A549 (cell line): Measurements from ENCODE around the gene SUMO2. TPM values are rescaled to one million over a fixed set of nuclear protein-coding genes. Genes with fewer than 3 reads are reported as not detected.
A peak's percentile ranks its signal among the peaks of the same experiment; 100 is the strongest.

Experiments
- ATAC-seq, 2 experiments: fragments of 200-7000 bp in 1 of 2; fragments of >200 bp in 1 of 2; cut with Nextera tagmentation in 1 of 2; cut with Tn5 transposase in 1 of 2; 3 replicates each; pipeline versions ENCODE4 v1.8.0 to v1.9.1; 2018 to 2020; ENCODE audit warnings: mild to moderate bottlenecking in 1 of 2, moderate library complexity in 1 of 2
- CTCF ChIA-PET: fragments of 300-600 bp; sonication (Branson Sonifier 250); formaldehyde crosslinking; extraction: SDS; loops from one replicate; lab custom pipeline; 2021; ENCODE audit warnings: antibody characterized with exemption, inconsistent platforms; lab: Yijun Ruan, JAX
- POLR2A ChIA-PET: fragments of 350-600 bp; formaldehyde crosslinking; extraction: SDS; loops from one replicate; lab custom pipeline; 2021; ENCODE audit warnings: antibody characterized with exemption, inconsistent platforms; lab: Yijun Ruan, JAX
- DNase-seq, 2 experiments: peaks; one replicate each; pipeline versions ENCODE4 v3.0.0 to v3.0.0-alpha.2; 2011 to 2016; ENCODE audit warnings: low read depth in 1 of 2, low spot score in 1 of 2
- FAIRE-seq: peaks from 2 replicates; lab custom pipeline; 2011; peaks lifted over from hg19 to GRCh38; lab: Jason Lieb, UNC
- H3K27ac ChIP-seq, 2 experiments: fragments of >200 bp; sonication (Bioruptor Twin); formaldehyde crosslinking; 3 replicates each; pipeline ENCODE4 v1.5.1; 2016 to 2017
- H3K4me1 ChIP-seq: fragments of >200 bp; sonication (Bioruptor Twin); formaldehyde crosslinking; 3 replicates; pipeline ENCODE4 v1.6.1; 2016
- H3K4me2 ChIP-seq: fragments of >200 bp; sonication (Bioruptor Twin); formaldehyde crosslinking; 3 replicates; pipeline ENCODE4 v1.6.1; 2016
- H3K4me3 ChIP-seq: fragments of >200 bp; sonication (Bioruptor Twin); formaldehyde crosslinking; 3 replicates; pipeline ENCODE4 v1.5.1; 2016
- H3K9me3 ChIP-seq: fragments of >200 bp; sonication (Bioruptor Twin); formaldehyde crosslinking; 3 replicates; pipeline ENCODE4 v1.6.1; 2016
- ATOH8 ChIP-seq: fragments of 250-450 bp; sonication (Bioruptor Pico); IDR thresholded peaks from 2 replicates; pipeline ENCODE4 v1.5.0; 2020; ENCODE audit warnings: low read depth, mild to moderate bottlenecking, moderate library complexity
- BCL3 ChIP-seq: fragments of >200 bp; sonication (Bioruptor Twin); formaldehyde crosslinking; IDR thresholded peaks from 3 replicates; pipeline ENCODE4 v1.6.1; 2016
- BHLHE40 ChIP-seq: IDR thresholded peaks from 2 replicates; pipeline ENCODE4 v1.6.1; 2012; ENCODE audit warnings: low read depth, low read length, inconsistent platforms
- CBX2 ChIP-seq: fragments of 200-600 bp; sonication (generic); IDR thresholded peaks from 2 replicates; pipeline ENCODE4 v1.6.1; 2016; ENCODE audit warnings: low read depth, mild to moderate bottlenecking, borderline replicate concordance
- CEBPB ChIP-seq, 2 experiments: fragments of >200 bp in 1 of 2; sonication (Bioruptor Twin) in 1 of 2; formaldehyde crosslinking in 1 of 2; IDR thresholded peaks; 2 replicates each; pipeline ENCODE4 v1.6.1; 2012 to 2016
- CTCF ChIP-seq: fragments of >200 bp; sonication (Bioruptor Twin); formaldehyde crosslinking; IDR thresholded peaks from 3 replicates; pipeline ENCODE4 v1.5.1; 2016
- EHF ChIP-seq: fragments of 250-450 bp; sonication (Bioruptor Pico); IDR thresholded peaks from 2 replicates; pipeline ENCODE4 v1.5.0; 2020; ENCODE audit warnings: mild to moderate bottlenecking
- EHMT2 ChIP-seq: fragments of 200-600 bp; sonication (generic); IDR thresholded peaks from 2 replicates; pipeline ENCODE4 v1.6.1; 2016; ENCODE audit warnings: antibody characterized with exemption, low read depth, mild to moderate bottlenecking, moderate library complexity
- ESRRA ChIP-seq: fragments of 150-350 bp; IDR thresholded peaks from 2 replicates; pipeline ENCODE4 v1.6.1; 2014; ENCODE audit warnings: mild to moderate bottlenecking, low read length, borderline replicate concordance
- FOSL2 ChIP-seq, 2 experiments: fragments of 450-650 bp in 1 of 2; fragments of >200 bp in 1 of 2; sonication (Bioruptor Twin) in 1 of 2; formaldehyde crosslinking; IDR thresholded peaks; 2 replicates each; pipeline versions ENCODE4 v1.5.0 to v1.6.1; 2016 to 2020; ENCODE audit warnings: mild to moderate bottlenecking in 1 of 2, moderate library complexity in 1 of 2
- FOXS1 ChIP-seq: fragments of 250-450 bp; sonication (Bioruptor Pico); IDR thresholded peaks from 2 replicates; pipeline ENCODE4 v1.5.0; 2020; ENCODE audit warnings: mild to moderate bottlenecking, moderate library complexity
- GATA3 ChIP-seq: IDR thresholded peaks from 2 replicates; pipeline ENCODE4 v1.6.1; 2012; ENCODE audit warnings: borderline replicate concordance
- HDAC2 ChIP-seq: fragments of 200-600 bp; sonication (generic); IDR thresholded peaks from 2 replicates; pipeline ENCODE4 v1.6.1; 2016
- HES2 ChIP-seq: fragments of >200 bp; sonication (Bioruptor Twin); formaldehyde crosslinking; IDR thresholded peaks from 2 replicates; pipeline ENCODE4 v1.6.1; 2016
- HEYL ChIP-seq: fragments of 250-450 bp; sonication (Bioruptor Pico); IDR thresholded peaks from 2 replicates; pipeline ENCODE4 v1.8.0; 2021; ENCODE audit warnings: mild to moderate bottlenecking, moderate library complexity
- HMGXB4 ChIP-seq: fragments of 250-450 bp; sonication (Bioruptor Pico); IDR thresholded peaks from 2 replicates; pipeline ENCODE4 v1.5.0; 2021; ENCODE audit warnings: mild to moderate bottlenecking, moderate library complexity, borderline replicate concordance
- HOXA7 ChIP-seq: fragments of 250-450 bp; sonication (Bioruptor Pico); IDR thresholded peaks from 2 replicates; pipeline ENCODE4 v1.5.0; 2020; ENCODE audit warnings: mild to moderate bottlenecking, moderate library complexity
- HOXB5 ChIP-seq: fragments of 250-450 bp; sonication (Bioruptor Pico); IDR thresholded peaks from 2 replicates; pipeline ENCODE4 v1.5.0; 2020; ENCODE audit warnings: mild to moderate bottlenecking, moderate library complexity
- JUN ChIP-seq, 2 experiments: fragments of >200 bp; sonication (Bioruptor Twin); formaldehyde crosslinking; IDR thresholded peaks; 2 replicates in 1 of 2; 3 replicates in 1 of 2; pipeline ENCODE4 v1.6.1; 2016 to 2017
- JUNB ChIP-seq: fragments of >200 bp; sonication (Bioruptor Twin); formaldehyde crosslinking; IDR thresholded peaks from 2 replicates; pipeline ENCODE4 v1.6.1; 2016
- KDM1A ChIP-seq: fragments of 200-600 bp; sonication (generic); IDR thresholded peaks from 2 replicates; pipeline ENCODE4 v1.6.1; 2016; ENCODE audit warnings: low read depth, mild to moderate bottlenecking
- KDM5A ChIP-seq: fragments of 200-600 bp; sonication (generic); IDR thresholded peaks from 2 replicates; pipeline ENCODE4 v1.6.1; 2016; ENCODE audit warnings: antibody characterized with exemption, mild to moderate bottlenecking
- MAFK ChIP-seq: fragments of 450-650 bp; IDR thresholded peaks from 2 replicates; pipeline ENCODE4 v1.6.1; 2014; ENCODE audit not compliant: partially characterized antibody
- MAZ ChIP-seq: fragments of 150-350 bp; IDR thresholded peaks from 2 replicates; pipeline ENCODE4 v1.6.1; 2014; ENCODE audit warnings: antibody characterized with exemption, low read depth, low read length, borderline replicate concordance
- MYC ChIP-seq: IDR thresholded peaks from 2 replicates; pipeline ENCODE4 v1.6.1; 2012; ENCODE audit warnings: mild to moderate bottlenecking, inconsistent platforms, low read length, improper control_type of control experiment, borderline replicate concordance
- PHF8 ChIP-seq: fragments of 200-600 bp; sonication (generic); IDR thresholded peaks from 2 replicates; pipeline ENCODE4 v1.6.1; 2016; ENCODE audit warnings: low read depth, mild to moderate bottlenecking, antibody characterized with exemption, moderate library complexity, borderline replicate concordance
- POLR2A ChIP-seq: IDR thresholded peaks from 2 replicates; pipeline ENCODE4 v1.6.1; 2012; ENCODE audit warnings: mild to moderate bottlenecking, low read length
- RAD21 ChIP-seq, 2 experiments: fragments of >200 bp in 1 of 2; sonication (Bioruptor Twin) in 1 of 2; formaldehyde crosslinking in 1 of 2; IDR thresholded peaks in 1 of 2; conservative IDR thresholded peaks in 1 of 2; 2 replicates in 1 of 2; 3 replicates in 1 of 2; pipeline ENCODE4 v1.6.1; 2012 to 2018; ENCODE audit warnings: inconsistent platforms in 1 of 2
- RCOR1 ChIP-seq: fragments of 150-350 bp; IDR thresholded peaks from 2 replicates; pipeline ENCODE4 v1.6.1; 2014; ENCODE audit warnings: antibody characterized with exemption, low read length, low read depth
- RFX5 ChIP-seq: fragments of 450-650 bp; IDR thresholded peaks from 2 replicates; pipeline ENCODE4 v1.7.1; 2014; ENCODE audit warnings: antibody characterized with exemption, mild to moderate bottlenecking, moderate library complexity
- RNF2 ChIP-seq: fragments of 200-600 bp; sonication (generic); IDR thresholded peaks from 2 replicates; pipeline ENCODE4 v1.6.1; 2016; ENCODE audit warnings: low read depth, mild to moderate bottlenecking, antibody characterized with exemption, moderate library complexity, borderline replicate concordance
- SMC3 ChIP-seq: fragments of >200 bp; sonication (Bioruptor Twin); formaldehyde crosslinking; IDR thresholded peaks from 3 replicates; pipeline ENCODE4 v1.6.1; 2018; ENCODE audit warnings: inconsistent platforms
- TFCP2L1 ChIP-seq: fragments of 250-450 bp; sonication (Bioruptor Pico); IDR thresholded peaks from 2 replicates; pipeline ENCODE4 v1.5.0; 2021; ENCODE audit warnings: mild to moderate bottlenecking
- TP53 ChIP-seq: fragments of 250-450 bp; sonication (Bioruptor Pico); IDR thresholded peaks from 2 replicates; pipeline ENCODE4 v1.5.0; 2021; ENCODE audit warnings: mild to moderate bottlenecking, moderate library complexity
- ZC3H11A ChIP-seq: fragments of 450-650 bp; IDR thresholded peaks from 2 replicates; pipeline ENCODE4 v1.6.1; 2014; ENCODE audit warnings: antibody characterized with exemption, mild to moderate bottlenecking
- ZSCAN20 ChIP-seq: fragments of 250-450 bp; sonication (Bioruptor Pico); IDR thresholded peaks from 2 replicates; pipeline ENCODE4 v1.8.0; 2022; ENCODE audit warnings: mild to moderate bottlenecking, moderate library complexity
- WGBS: methylation state at CpG from one replicate; pipeline ENCODE4 v1.1.6; 2017; ENCODE audit errors: missing lambda C conversion rate; 5-methylcytosine and 5-hydroxymethylcytosine counted together
- polyA plus RNA-seq, 4 experiments: library from polyadenylated mRNA; depleted of rRNA in 3 of 4; stranded (reverse); fragments of >200 nt; fragmentation: RNase III in 1 of 4; extraction: RNeasy Plus Mini Kit Qiagen cat#74134 plus additional on column Dnase treatment in 1 of 4; gene quantifications; 2 replicates in 3 of 4; 3 replicates in 1 of 4; pipeline ENCODE4 v1.2.3, GENCODE V29; 2011 to 2017

SUMO2 gene
- polyA plus RNA-seq, 2 of the 4 experiments (the other 2 are of a cell fraction): 525 to 545 TPM

- Histone ChIP-seq H3K9me3 (no peaks in the 10 kb centered on the region), H3K27ac (peak within 1 kb of the TSS; percentile 94 to 96), H3K4me1 (peaks cover 19% of the 10 kb centered on the region; the same call in 2 of the 3 replicates), H3K4me2 (peak within 1 kb of the TSS; percentile 84), H3K4me3 (peak within 1 kb of the TSS; percentile 87)
- DNase-seq (peak; percentile 99 to 100), FAIRE-seq (peak; percentile 86), ATAC-seq (peak; percentile 92 to 94)
- ChIA-PET POLR2A (interaction anchor here (0.6 to 1.7 kb wide), 14 partner anchors 10 to 332 kb away, joined by 3 to 9 read pairs (median 3); partner anchors contain the start of genes ARMC7, FDXR, GGA3 and JPT1), CTCF (interaction anchor here (1.0 to 23.8 kb wide), 11 partner anchors 11 to 246 kb away, joined by 3 to 543 read pairs (median 8); partner anchors contain the start of genes ARMC7, NT5C and SUMO2)
- WGBS: 1% methylated on average over 51 of the region's 57 CpGs
- no peak for TF ChIP-seq RFX5
- no peak for TF ChIP-seq ATOH8 (CRISPR knock-in tag)
- TF ChIP-seq HOXA7 (CRISPR knock-in tag): no peak
- TF ChIP-seq TP53 (CRISPR knock-in tag): no peak; the same call in 1 of the 2 replicates
- TF ChIP-seq MAZ: peak; percentile 80; the same call in 1 of the 2 replicates
- peak; percentile 95 for TF ChIP-seq PHF8
- peak; percentile 96 for TF ChIP-seq POLR2A
- peak in 1 of 2 experiments; percentile 43; a peak in 1 of 4 replicates for TF ChIP-seq CEBPB (IDR thresholded peaks at IDR 0.05)
- TF ChIP-seq HEYL (CRISPR knock-in tag): no peak
- no peak for TF ChIP-seq RNF2
- TF ChIP-seq SMC3: no peak
- no peak for TF ChIP-seq HOXB5 (CRISPR knock-in tag)
- no peak for TF ChIP-seq ZSCAN20 (CRISPR knock-in tag)
- no peak; the same call in 1 of the 2 replicates for TF ChIP-seq KDM5A
- no peak for TF ChIP-seq CBX2
- TF ChIP-seq EHMT2: no peak
- no peak for TF ChIP-seq JUNB
- no peak for TF ChIP-seq RAD21 (conservative IDR thresholded peaks at IDR 0.05 in 1 of 2, IDR thresholded peaks at IDR 0.05 in 1 of 2)
- peak; percentile 96 to 99 for TF ChIP-seq JUN (IDR thresholded peaks at IDR 0.05)
- peak; percentile 58; the same call in 1 of the 2 replicates for TF ChIP-seq MYC
- no peak for TF ChIP-seq RCOR1
- no peak for TF ChIP-seq HDAC2
- no peak for TF ChIP-seq ESRRA
- no peak for TF ChIP-seq BHLHE40
- TF ChIP-seq TFCP2L1 (CRISPR knock-in tag): peak; percentile 42; the same call in 1 of the 2 replicates
- TF ChIP-seq CTCF: no peak
- TF ChIP-seq KDM1A: no peak
- TF ChIP-seq ZC3H11A: no peak
- no peak for TF ChIP-seq FOXS1 (CRISPR knock-in tag)
- no peak for TF ChIP-seq FOSL2 (IDR thresholded peaks at IDR 0.05)
- peak; percentile 22; the same call in 1 of the 2 replicates for TF ChIP-seq FOSL2 (CRISPR knock-in tag; IDR thresholded peaks at IDR 0.05)
- no peak for TF ChIP-seq HES2
- peak; percentile 82; the same call in 2 of the 3 replicates for TF ChIP-seq BCL3
- peak; percentile 38; the same call in 1 of the 2 replicates for TF ChIP-seq GATA3
- TF ChIP-seq MAFK: no peak
- no peak for TF ChIP-seq EHF (CRISPR knock-in tag)
- peak; percentile 76; the same call in 1 of the 2 replicates for TF ChIP-seq HMGXB4 (CRISPR knock-in tag)
Measured at GRCh38 chr17:75205037-75205792, 22.5 kb upstream of the SUMO2 start, which contains the start of gene NUP85. Gene NUP85, plus strand, starts transcription at chr17:75205679. Its CDS starts 83 bp downstream, at chr17:75205762.
